Osteocyte (in vitro differentiated cells): Measurements from ENCODE around the gene FAM25A. TPM values are rescaled to one million over a fixed set of nuclear protein-coding genes. Genes with fewer than 3 reads are reported as not detected.
"Not testable (repeated sequence)": the region's sequence is repeated elsewhere in the genome, so short reads cannot be mapped to it uniquely, and the experiment has no call there.

Source experiments
- DNase-seq: peaks from one replicate; pipeline ENCODE4 v3.0.0; 2021; ENCODE audit warnings: mixed read lengths; ENCODE audit not compliant: unreplicated experiment; ENCODE audit errors: extremely low spot score
- H3K27ac Mint-ChIP-seq: one replicate; pipeline ENCODE4 v1.8.0; 2021; ENCODE audit warnings: mild to moderate bottlenecking, mixed read lengths; ENCODE audit not compliant: unreplicated experiment
- H3K27me3 Mint-ChIP-seq: one replicate; pipeline ENCODE4 v1.8.0; 2021; ENCODE audit warnings: mixed read lengths; ENCODE audit not compliant: unreplicated experiment
- H3K36me3 Mint-ChIP-seq: one replicate; pipeline ENCODE4 v1.8.0; 2021; ENCODE audit warnings: mixed read lengths; ENCODE audit not compliant: unreplicated experiment
- H3K4me1 Mint-ChIP-seq: one replicate; pipeline ENCODE4 v1.8.0; 2021; ENCODE audit warnings: mixed read lengths; ENCODE audit not compliant: unreplicated experiment
- H3K4me3 Mint-ChIP-seq: one replicate; pipeline ENCODE4 v1.8.0; 2021; ENCODE audit warnings: mild to moderate bottlenecking, moderate library complexity, mixed read lengths; ENCODE audit not compliant: unreplicated experiment
- H3K9me3 Mint-ChIP-seq: one replicate; pipeline ENCODE4 v1.8.0; 2021; ENCODE audit warnings: mixed read lengths; ENCODE audit not compliant: unreplicated experiment
- total RNA-seq: library from RNA; stranded (reverse); gene quantifications from 2 replicates; pipeline ENCODE4 v1.2.1, GENCODE V29; 2021

The FAM25A gene
- total RNA-seq, 1 donor from 2014 or later = not detected

DNA sequence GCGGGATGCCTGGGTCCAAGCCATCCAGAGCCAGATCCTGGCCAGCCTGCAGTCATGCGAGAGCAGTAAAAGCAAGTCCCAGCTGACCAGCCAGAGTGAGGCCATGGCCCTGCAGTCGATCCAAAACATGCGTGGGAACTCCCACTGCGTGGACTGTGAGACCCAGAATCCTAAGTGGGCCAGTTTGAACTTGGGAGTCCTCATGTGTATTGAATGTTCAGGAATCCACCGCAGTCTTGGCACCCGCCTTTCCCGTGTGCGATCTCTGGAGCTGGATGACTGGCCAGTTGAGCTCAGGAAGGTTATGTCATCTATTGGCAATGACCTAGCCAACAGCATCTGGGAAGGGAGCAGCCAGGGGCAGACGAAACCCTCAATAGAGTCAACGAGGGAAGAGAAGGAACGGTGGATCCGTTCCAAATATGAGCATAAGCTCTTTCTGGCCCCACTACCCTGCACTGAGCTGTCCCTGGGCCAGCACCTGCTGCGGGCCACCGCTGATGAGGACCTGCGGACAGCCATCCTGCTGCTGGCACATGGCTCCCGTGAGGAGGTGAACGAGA, 10.9 kb upstream of the FAM25A start:
- H3K4me1 Mint-ChIP-seq = peaks cover 12% of the 10 kb centered on the region
- DNase-seq, H3K36me3 Mint-ChIP-seq, H3K27me3 Mint-ChIP-seq, H3K9me3 Mint-ChIP-seq, H3K4me3 Mint-ChIP-seq, H3K27ac Mint-ChIP-seq: not testable (repeated sequence)

DNA sequence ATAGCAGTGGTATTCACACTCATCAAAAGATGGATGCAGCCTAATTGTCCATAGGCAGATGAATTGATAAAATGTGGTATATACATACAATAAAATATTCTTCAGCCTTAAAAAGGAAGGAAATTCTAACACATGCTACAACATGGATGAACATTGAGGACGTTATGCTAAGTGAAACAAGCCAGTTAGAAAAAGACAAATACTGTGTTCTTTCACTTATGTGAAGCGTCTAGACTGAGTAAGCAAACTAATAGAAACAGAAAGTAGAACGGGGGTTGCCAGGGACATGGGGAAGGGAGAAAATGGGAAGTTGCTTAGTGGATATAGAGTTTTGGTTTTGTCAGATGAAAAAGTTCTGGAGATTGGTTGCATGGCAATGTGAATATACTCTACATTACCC, 6.6 kb upstream of the FAM25A start:
- not testable (repeated sequence) for H3K4me3 Mint-ChIP-seq, DNase-seq, H3K9me3 Mint-ChIP-seq, H3K27me3 Mint-ChIP-seq, H3K27ac Mint-ChIP-seq, H3K36me3 Mint-ChIP-seq, H3K4me1 Mint-ChIP-seq

DNA sequence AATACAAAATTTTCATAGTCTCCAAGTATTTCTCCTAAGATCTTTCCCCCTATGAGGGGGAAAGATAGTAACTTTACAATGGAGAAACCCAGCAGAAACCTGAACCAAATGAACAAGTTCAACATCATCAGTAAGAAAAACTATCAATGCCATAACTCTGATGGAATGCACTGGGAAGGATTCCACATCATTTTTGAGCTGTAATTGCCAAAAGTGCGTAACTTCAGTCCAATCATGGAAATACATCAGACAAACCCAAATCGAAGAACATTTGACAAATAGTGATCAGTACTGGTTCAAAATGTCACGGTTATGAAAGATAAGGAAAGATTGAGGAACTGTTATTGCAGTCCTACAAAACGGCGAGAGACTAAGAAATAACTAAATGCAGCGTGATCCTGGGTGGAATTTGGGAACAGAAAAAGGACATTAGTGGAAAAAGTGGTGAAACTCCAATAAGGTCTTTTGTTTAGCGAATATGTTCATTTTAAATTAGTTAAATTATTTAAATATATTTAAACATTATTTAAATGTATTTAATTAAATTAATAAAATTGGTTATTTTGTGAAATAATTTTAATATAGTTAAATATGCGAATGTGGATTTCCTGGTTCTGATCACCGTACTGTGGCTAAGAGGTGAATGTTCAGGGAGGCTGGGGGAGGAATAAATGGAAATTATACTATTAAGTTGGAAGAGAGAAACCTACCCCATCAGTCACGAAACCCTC, 4.9 kb upstream of the FAM25A start:
- not testable (repeated sequence) for H3K4me1 Mint-ChIP-seq, H3K27me3 Mint-ChIP-seq, H3K27ac Mint-ChIP-seq, H3K9me3 Mint-ChIP-seq, H3K4me3 Mint-ChIP-seq, H3K36me3 Mint-ChIP-seq, DNase-seq

DNA sequence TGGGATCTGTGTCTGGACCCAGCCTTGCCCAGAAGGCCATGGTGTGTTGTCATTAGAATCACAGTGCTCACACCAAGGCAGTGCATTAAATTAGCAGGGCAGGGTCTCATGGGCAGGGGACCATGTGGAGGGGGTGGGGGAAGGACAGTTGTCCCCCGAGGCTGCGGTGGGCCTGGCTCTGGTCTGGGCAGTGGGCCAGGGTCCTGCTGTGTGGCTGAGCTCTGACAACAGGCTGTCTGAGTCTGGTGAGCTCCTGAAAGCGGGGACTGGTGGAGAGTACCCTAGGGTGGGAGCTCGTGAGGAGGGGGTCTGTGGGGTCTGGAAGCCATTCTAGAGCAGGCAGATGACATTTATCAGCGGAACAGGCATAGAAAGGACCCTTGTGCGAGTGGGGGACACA, 2.0 kb upstream of the FAM25A start:
- peak; percentile 87 for DNase-seq
- not testable (repeated sequence) for H3K27me3 Mint-ChIP-seq, H3K4me3 Mint-ChIP-seq, H3K9me3 Mint-ChIP-seq, H3K4me1 Mint-ChIP-seq, H3K36me3 Mint-ChIP-seq
- H3K27ac Mint-ChIP-seq = peak overlapping the region; percentile 38

DNA sequence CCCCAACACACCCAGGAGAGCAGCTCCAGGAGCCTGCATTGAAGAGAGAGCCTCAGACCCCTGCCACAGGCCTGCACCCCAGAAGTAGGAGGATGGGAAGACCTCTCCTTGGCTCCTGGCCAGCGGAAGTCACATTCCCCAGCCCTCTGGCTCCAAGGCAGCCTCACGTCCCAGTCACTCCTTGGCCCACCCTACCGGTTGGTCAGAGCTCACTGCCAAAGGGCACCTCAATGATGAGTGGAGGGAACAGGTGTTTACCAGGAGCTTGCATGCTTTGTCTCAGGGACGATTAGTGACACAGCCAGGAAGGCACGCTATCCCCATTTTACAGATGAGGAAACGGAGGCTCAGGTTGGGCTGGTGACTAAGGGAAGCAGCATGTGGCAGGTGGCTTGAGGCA, 1.0 kb upstream of the FAM25A start:
- H3K4me3 Mint-ChIP-seq, H3K27ac Mint-ChIP-seq, DNase-seq, H3K27me3 Mint-ChIP-seq, H3K9me3 Mint-ChIP-seq, H3K36me3 Mint-ChIP-seq, H3K4me1 Mint-ChIP-seq: not testable (repeated sequence)

DNA sequence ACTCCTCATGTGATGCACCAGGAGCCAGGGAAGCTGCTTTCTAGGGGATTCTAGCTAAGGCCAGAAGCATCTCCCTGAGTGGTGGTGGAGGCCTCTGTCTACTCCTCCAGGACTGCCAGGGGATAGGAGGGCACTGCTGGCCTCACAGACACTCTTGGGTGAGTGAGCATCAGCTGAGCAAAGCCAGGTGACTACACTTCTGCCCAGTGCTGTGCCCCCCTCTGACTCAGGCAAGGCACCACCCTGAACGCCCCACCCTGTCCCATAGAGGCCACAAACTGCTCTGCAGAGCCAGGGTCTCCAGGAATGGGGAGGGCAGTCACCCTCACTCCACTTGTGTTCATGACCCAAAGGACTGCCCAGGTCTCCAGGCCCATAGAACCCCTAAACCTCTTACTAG, 590 bp upstream of the FAM25A start:
- H3K27ac Mint-ChIP-seq, H3K9me3 Mint-ChIP-seq, H3K4me3 Mint-ChIP-seq, H3K27me3 Mint-ChIP-seq, DNase-seq, H3K4me1 Mint-ChIP-seq, H3K36me3 Mint-ChIP-seq: not testable (repeated sequence)

DNA sequence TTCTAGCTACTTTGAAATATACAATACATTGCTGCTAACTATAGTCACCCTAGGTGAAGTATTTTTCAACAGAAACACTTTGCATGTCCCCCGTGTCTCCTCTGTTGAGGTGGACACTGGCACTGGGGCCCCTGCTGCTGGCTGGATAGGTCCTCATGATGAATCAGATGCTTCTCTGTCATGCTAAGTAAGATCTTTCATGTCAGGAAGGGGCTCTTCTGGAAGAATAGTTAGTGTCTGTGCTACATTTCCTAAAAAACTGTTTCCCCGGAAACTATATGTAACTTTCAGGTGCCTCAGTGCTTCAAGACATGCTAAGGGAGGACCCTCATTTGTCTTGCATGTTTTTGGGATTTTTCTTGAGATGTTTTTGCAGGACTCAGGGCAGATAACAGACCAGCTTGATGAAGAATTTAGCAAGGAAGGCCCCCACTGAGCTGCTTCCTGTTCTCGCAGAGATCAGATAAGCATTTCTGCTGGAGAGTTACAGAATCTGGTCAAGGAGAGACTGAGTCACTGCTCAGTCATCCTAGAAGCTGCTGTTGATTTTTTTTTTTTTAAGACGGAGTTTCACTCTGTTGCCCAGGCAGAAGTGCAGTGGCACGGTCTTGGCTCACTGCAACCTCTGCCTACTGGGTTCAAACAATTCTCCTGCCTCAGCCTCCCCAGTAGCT, 5.3 kb downstream of the FAM25A start:
- not testable (repeated sequence) for DNase-seq, H3K9me3 Mint-ChIP-seq, H3K36me3 Mint-ChIP-seq, H3K27me3 Mint-ChIP-seq, H3K4me3 Mint-ChIP-seq
- H3K27ac Mint-ChIP-seq = peak overlapping the region; percentile 80
- peaks cover 12% of the 10 kb centered on the region for H3K4me1 Mint-ChIP-seq

- not testable (repeated sequence) for H3K36me3 Mint-ChIP-seq, H3K27me3 Mint-ChIP-seq, H3K27ac Mint-ChIP-seq, H3K4me3 Mint-ChIP-seq, DNase-seq, H3K9me3 Mint-ChIP-seq
- peaks cover 12% of the 10 kb centered on the region for H3K4me1 Mint-ChIP-seq
Observed at GRCh38 chr10:87026747-87027508, 6.8 kb downstream of the FAM25A start.

- not testable (repeated sequence) for H3K9me3 Mint-ChIP-seq, H3K36me3 Mint-ChIP-seq, H3K4me1 Mint-ChIP-seq
Observed at GRCh38 chr10:87030419-87030818, 10.3 kb downstream of the FAM25A start.

More at GRCh38 chr10:87030419-87030818, 10.3 kb downstream of the FAM25A start:
- not testable (repeated sequence) for H3K27me3 Mint-ChIP-seq, H3K4me3 Mint-ChIP-seq, H3K27ac Mint-ChIP-seq, DNase-seq
